GM12878 (cell line): ENCODE data around the gene P4HA1. TPM values are rescaled to one million over a fixed set of nuclear protein-coding genes. Genes with fewer than 3 reads are reported as not detected.

Experiments used
- ATAC-seq: fragments of 200-7000 bp; cut with Tn5 transposase; 3 replicates; pipeline ENCODE4 v1.9.1; 2020; ENCODE audit warnings: mild to moderate bottlenecking, moderate library complexity
- BruUV-seq: library from RNA; stranded (reverse); fragments of 400-500 nt; replicated peaks from 2 replicates; lab custom pipeline; 2021; lab: Mats Ljungman, UMichigan
- CTCF ChIA-PET: fragments of 300-600 bp; sonication (Branson Sonifier 250); formaldehyde crosslinking; extraction: SDS; loops from one replicate; lab custom pipeline; 2021; ENCODE audit warnings: inconsistent platforms; lab: Yijun Ruan, JAX
- POLR2A ChIA-PET: fragments of 350-600 bp; formaldehyde crosslinking; extraction: SDS; loops from one replicate; lab custom pipeline; 2021; ENCODE audit warnings: inconsistent platforms; lab: Charles Lee
- RAD21 ChIA-PET: fragments of 300-600 bp; sonication (Branson Sonifier 250); formaldehyde crosslinking; loops from one replicate; lab custom pipeline; 2023; ENCODE audit warnings: antibody characterized with exemption; ENCODE audit not compliant: unreplicated experiment; lab: Charles Lee
- SMC1A ChIA-PET: fragments of 300-600 bp; sonication (Branson Sonifier 250); formaldehyde crosslinking; loops from one replicate; lab custom pipeline; 2023; ENCODE audit not compliant: unreplicated experiment, uncharacterized antibody; lab: Charles Lee
- DNase-seq: peaks from one replicate; pipeline ENCODE4 v3.0.0-alpha.2; 2011; ENCODE audit warnings: low read depth, low spot score
- FAIRE-seq: peaks from 3 replicates; lab custom pipeline; 2011; peaks lifted over from hg19 to GRCh38; lab: Jason Lieb, UNC
- H2AFZ ChIP-seq: 2 replicates; pipeline ENCODE4 v1.6.0; 2011; ENCODE audit warnings: low read depth, low read length, control low read depth; ENCODE audit not compliant: control insufficient read depth
- H3K27ac ChIP-seq: 2 replicates; pipeline ENCODE4 v1.5.1; 2011; ENCODE audit warnings: control low read depth; ENCODE audit not compliant: control insufficient read depth, insufficient read depth
- H3K27me3 ChIP-seq, 2 experiments: replicated peaks in 1 of 2; 2 replicates each; pipeline versions ENCODE4 v1.6.0 to v1.6.1; 2011; ENCODE audit warnings: low read length in 1 of 2; ENCODE audit not compliant: control insufficient read depth in 2 of 2, insufficient read depth in 2 of 2
- H3K36me3 ChIP-seq, 2 experiments: 2 replicates each; pipeline ENCODE4 v1.5.1; 2011; ENCODE audit warnings: low read length in 1 of 2; ENCODE audit not compliant: control insufficient read depth in 2 of 2, insufficient read depth in 2 of 2
- H3K4me1 ChIP-seq: 2 replicates; pipeline ENCODE4 v1.6.1; 2011; ENCODE audit warnings: mild to moderate bottlenecking, low read length, moderate library complexity, mixed read lengths; ENCODE audit not compliant: control insufficient read depth, insufficient read depth
- H3K4me2 ChIP-seq: 2 replicates; pipeline ENCODE4 v1.6.0; 2011; ENCODE audit warnings: control low read depth; ENCODE audit not compliant: control insufficient read depth, insufficient read depth
- H3K4me3 ChIP-seq: fragments of 200-600 bp; sonication (generic); 2 replicates; pipeline ENCODE4 v1.5.1; 2016
- H3K79me2 ChIP-seq: 2 replicates; pipeline ENCODE4 v1.6.0; 2011; ENCODE audit warnings: low read length; ENCODE audit not compliant: control insufficient read depth, insufficient read depth
- H3K9ac ChIP-seq: 2 replicates; pipeline ENCODE4 v1.8.0; 2011; ENCODE audit warnings: low read length, control low read depth, mixed read lengths; ENCODE audit not compliant: control insufficient read depth, insufficient read depth
- H3K9me3 ChIP-seq: replicated peaks from 3 replicates; pipeline ENCODE4 v1.5.1; 2011; ENCODE audit warnings: mild to moderate bottlenecking, low read length; ENCODE audit not compliant: control insufficient read depth, insufficient read depth
- H4K20me1 ChIP-seq: 2 replicates; pipeline ENCODE4 v1.6.0; 2011; ENCODE audit not compliant: control insufficient read depth, insufficient read depth
- ASH2L ChIP-seq: fragments of 300-600, 200-600 bp; sonication (generic); IDR thresholded peaks from 2 replicates; pipeline ENCODE4 v1.6.1; 2017; ENCODE audit warnings: low read depth, mild to moderate bottlenecking, borderline replicate concordance
- BHLHE40 ChIP-seq, 2 experiments: fragments of 450-650 bp in 1 of 2; IDR thresholded peaks; 2 replicates each; pipeline ENCODE4 v1.6.1; 2011 to 2017; ENCODE audit warnings: low read depth in 2 of 2, borderline replicate concordance in 1 of 2, improper control_type of control experiment in 1 of 2, low read length in 1 of 2, mild to moderate bottlenecking in 1 of 2
- HDAC6 ChIP-seq: fragments of 200-600 bp; sonication (generic); IDR thresholded peaks from one replicate; pipeline ENCODE4 v1.8.0; 2017; ENCODE audit warnings: antibody characterized with exemption; ENCODE audit not compliant: unreplicated experiment
- HDGF ChIP-seq: fragments of 450-650 bp; IDR thresholded peaks from 2 replicates; pipeline ENCODE4 v1.6.1; 2016; ENCODE audit warnings: antibody characterized with exemption
- KAT2A ChIP-seq: conservative IDR thresholded peaks from 2 replicates; pipeline ENCODE4 v1.6.1; 2011; ENCODE audit warnings: low read depth, low read length; ENCODE audit not compliant: control insufficient read depth
- SMAD1 ChIP-seq: fragments of 450-650 bp; IDR thresholded peaks from 2 replicates; pipeline ENCODE4 v1.6.1; 2018; ENCODE audit warnings: mild to moderate bottlenecking, low read depth; ENCODE audit not compliant: partially characterized antibody
- SMC3 ChIP-seq: IDR thresholded peaks from 2 replicates; pipeline ENCODE4 v1.6.1; 2011; ENCODE audit warnings: low read length, improper control_type of control experiment, borderline replicate concordance
- SREBF2 ChIP-seq: IDR thresholded peaks from 2 replicates; pipeline ENCODE4 v1.6.1; 2012; ENCODE audit warnings: mild to moderate bottlenecking, low read length
- STAT3 ChIP-seq: IDR thresholded peaks from 2 replicates; pipeline ENCODE4 v1.6.1; 2011; ENCODE audit warnings: low read depth, low read length, improper control_type of control experiment
- TCF7 ChIP-seq: IDR thresholded peaks from 2 replicates; pipeline ENCODE4 v1.6.1; 2014; ENCODE audit warnings: antibody characterized with exemption, borderline replicate concordance
- in situ Hi-C: fragments of 300-500 bp; cut with MboI; formaldehyde crosslinking; loops from 9 replicates; pipeline ENCODE4 v1.14.3; 2018; ENCODE audit warnings: mixed read lengths
- intact Hi-C: fragments of 100-400 bp; cut with micrococcal nuclease; formaldehyde crosslinking; loops from one replicate; pipeline ENCODE4 v1.14.2; 2022; ENCODE audit not compliant: unreplicated experiment
- polyA plus RNA-seq, 11 experiments: library from polyadenylated mRNA; depleted of rRNA in 4 of 11; unstranded in 6 of 11; stranded (reverse) in 5 of 11; fragments of >200 nt; fragmentation: Nextera tagmentation in 4 of 11; fragmentation: Illumina TruSeq in 1 of 11; extraction: Ambion mirVana in 4 of 11; extraction: Trizol in 1 of 11; gene quantifications; 1 replicate in 1 of 11; 2 replicates in 10 of 11; pipeline versions ENCODE4 v1.2.1 to v1.2.3, GENCODE V29; 2011 to 2016; ENCODE audit warnings: inconsistent platforms in 2 of 11, missing spikeins in 2 of 11, low read depth in 1 of 11
- total RNA-seq, 4 experiments: library from RNA; depleted of rRNA in 3 of 4; stranded (reverse); fragments of >200 nt in 3 of 4; fragmentation: Illumina TruSeq in 1 of 4; extraction: Trizol in 1 of 4; gene quantifications; 2 replicates each; pipeline versions ENCODE4 v1.2.1 to v1.2.3, GENCODE V29; 2013 to 2021
- TF ChIP-seq, protein P1 (sequence below): fragments of 450-650 bp; IDR thresholded peaks from 2 replicates; pipeline ENCODE4 v1.6.1; 2016; ENCODE audit warnings: mild to moderate bottlenecking
- TF ChIP-seq, protein P2 (sequence below): fragments of 450-650 bp; formaldehyde crosslinking; IDR thresholded peaks from 2 replicates; pipeline ENCODE4 v1.4.0; 2020; ENCODE audit warnings: mild to moderate bottlenecking, moderate library complexity

P4HA1 gene
- total and polyA plus RNA-seq, 10 of the 15 experiments (the other 5 are each of a cell fraction or from before 2014, with no cell fraction given), result 15.0 to 160 (median 24.1) TPM

DNA sequence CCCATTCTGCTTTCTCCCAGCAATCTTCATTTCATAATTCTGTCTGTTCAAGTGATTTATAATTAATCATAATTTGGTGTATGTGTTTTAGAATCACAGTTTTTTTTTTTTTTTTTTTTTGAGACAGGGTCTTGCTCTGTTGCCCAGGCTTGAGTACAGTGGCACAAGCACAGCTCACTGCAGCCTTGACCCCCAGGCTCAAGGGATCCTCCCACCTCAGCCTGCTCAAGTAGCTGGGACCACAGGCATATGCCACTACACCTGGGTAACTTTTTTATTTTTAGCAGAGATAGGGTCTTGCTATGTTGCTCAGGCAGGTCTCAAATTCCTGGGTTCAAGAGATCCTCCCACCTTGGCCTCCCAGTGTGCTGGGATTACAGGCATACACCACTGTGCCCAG, 92.8 kb downstream of the P4HA1 start:
- H3K9ac ChIP-seq, result no peak overlapping the region
- TF ChIP-seq SMC3, result no peak
- TF ChIP-seq STAT3, result no peak
- TF ChIP-seq BHLHE40 (IDR thresholded peaks at IDR 0.05; ENCODE audit: borderline replicate concordance in 1 of 2, low read depth in 2 of 2, low read length in 1 of 2), result no peak
- no peak for TF ChIP-seq HDAC6
- no peak for TF ChIP-seq SREBF2
- TF ChIP-seq KAT2A, result no peak
- TF ChIP-seq, protein P1, sequence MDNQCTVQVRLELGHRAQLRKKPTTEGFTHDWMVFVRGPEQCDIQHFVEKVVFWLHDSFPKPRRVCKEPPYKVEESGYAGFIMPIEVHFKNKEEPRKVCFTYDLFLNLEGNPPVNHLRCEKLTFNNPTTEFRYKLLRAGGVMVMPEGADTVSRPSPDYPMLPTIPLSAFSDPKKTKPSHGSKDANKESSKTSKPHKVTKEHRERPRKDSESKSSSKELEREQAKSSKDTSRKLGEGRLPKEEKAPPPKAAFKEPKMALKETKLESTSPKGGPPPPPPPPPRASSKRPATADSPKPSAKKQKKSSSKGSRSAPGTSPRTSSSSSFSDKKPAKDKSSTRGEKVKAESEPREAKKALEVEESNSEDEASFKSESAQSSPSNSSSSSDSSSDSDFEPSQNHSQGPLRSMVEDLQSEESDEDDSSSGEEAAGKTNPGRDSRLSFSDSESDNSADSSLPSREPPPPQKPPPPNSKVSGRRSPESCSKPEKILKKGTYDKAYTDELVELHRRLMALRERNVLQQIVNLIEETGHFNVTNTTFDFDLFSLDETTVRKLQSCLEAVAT, result no peak
- TF ChIP-seq, protein P2, sequence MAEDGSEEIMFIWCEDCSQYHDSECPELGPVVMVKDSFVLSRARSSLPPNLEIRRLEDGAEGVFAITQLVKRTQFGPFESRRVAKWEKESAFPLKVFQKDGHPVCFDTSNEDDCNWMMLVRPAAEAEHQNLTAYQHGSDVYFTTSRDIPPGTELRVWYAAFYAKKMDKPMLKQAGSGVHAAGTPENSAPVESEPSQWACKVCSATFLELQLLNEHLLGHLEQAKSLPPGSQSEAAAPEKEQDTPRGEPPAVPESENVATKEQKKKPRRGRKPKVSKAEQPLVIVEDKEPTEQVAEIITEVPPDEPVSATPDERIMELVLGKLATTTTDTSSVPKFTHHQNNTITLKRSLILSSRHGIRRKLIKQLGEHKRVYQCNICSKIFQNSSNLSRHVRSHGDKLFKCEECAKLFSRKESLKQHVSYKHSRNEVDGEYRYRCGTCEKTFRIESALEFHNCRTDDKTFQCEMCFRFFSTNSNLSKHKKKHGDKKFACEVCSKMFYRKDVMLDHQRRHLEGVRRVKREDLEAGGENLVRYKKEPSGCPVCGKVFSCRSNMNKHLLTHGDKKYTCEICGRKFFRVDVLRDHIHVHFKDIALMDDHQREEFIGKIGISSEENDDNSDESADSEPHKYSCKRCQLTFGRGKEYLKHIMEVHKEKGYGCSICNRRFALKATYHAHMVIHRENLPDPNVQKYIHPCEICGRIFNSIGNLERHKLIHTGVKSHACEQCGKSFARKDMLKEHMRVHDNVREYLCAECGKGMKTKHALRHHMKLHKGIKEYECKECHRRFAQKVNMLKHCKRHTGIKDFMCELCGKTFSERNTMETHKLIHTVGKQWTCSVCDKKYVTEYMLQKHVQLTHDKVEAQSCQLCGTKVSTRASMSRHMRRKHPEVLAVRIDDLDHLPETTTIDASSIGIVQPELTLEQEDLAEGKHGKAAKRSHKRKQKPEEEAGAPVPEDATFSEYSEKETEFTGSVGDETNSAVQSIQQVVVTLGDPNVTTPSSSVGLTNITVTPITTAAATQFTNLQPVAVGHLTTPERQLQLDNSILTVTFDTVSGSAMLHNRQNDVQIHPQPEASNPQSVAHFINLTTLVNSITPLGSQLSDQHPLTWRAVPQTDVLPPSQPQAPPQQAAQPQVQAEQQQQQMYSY (CRISPR knock-in tag), result no peak
- no peak for TF ChIP-seq SMAD1
- no peak for TF ChIP-seq ASH2L
- TF ChIP-seq TCF7, result no peak
- no peak for TF ChIP-seq HDGF
- H3K36me3 ChIP-seq, result peaks cover 3 to 20% of the 10 kb centered on the region in 2 experiments
- in situ Hi-C loops (no loop called here), intact Hi-C loops (no loop called here)
- ChIA-PET SMC1A (no interaction called here), CTCF (no interaction called here), POLR2A (interaction anchor here (0.6 to 0.7 kb wide), 2 partner anchors 124 to 130 kb away, joined by 3 to 5 read pairs; no protein-coding TSS in a partner anchor), RAD21 (no interaction called here)
- H4K20me1 ChIP-seq, result no peaks in the 10 kb centered on the region
- no peak for FAIRE-seq
- no peaks in the 10 kb centered on the region for H3K9me3 ChIP-seq
- no peak overlapping the region for H3K27ac ChIP-seq
- H3K4me1 ChIP-seq, result no peaks in the 10 kb centered on the region
- H2AFZ ChIP-seq, result no peak overlapping the region
- H3K4me2 ChIP-seq, result no peak overlapping the region
- ATAC-seq, result no peak
- BruUV-seq, result no TSS peak
- no peaks in the 10 kb centered on the region for H3K27me3 ChIP-seq
- no peak overlapping the region for H3K4me3 ChIP-seq
- no peaks in the 10 kb centered on the region for H3K79me2 ChIP-seq
- no peak for DNase-seq
